Small intestine (tissue), 7 donors: ENCODE measurements around the gene CACNG8. TPM values are rescaled to one million over a fixed set of nuclear protein-coding genes. Genes with fewer than 3 reads are reported as not detected.
"Not testable (repeated sequence)": the region's sequence is repeated elsewhere in the genome, so short reads cannot be mapped to it uniquely, and the experiment has no call there.

Source experiments
- DNase-seq, 2 donors: peaks; one replicate each; pipeline versions ENCODE4 v3.0.0 to v3.0.0-alpha.2; 2013
- FAIRE-seq: peaks from 2 replicates; lab custom pipeline; 2012; peaks lifted over from hg19 to GRCh38; lab: Jason Lieb, UNC
- H3K27ac ChIP-seq, 3 donors: one replicate each; pipeline ENCODE4 v1.5.1; 2013; ENCODE audit warnings: low read length in 2 of 3, mild to moderate bottlenecking in 2 of 3, control low read depth in 1 of 3, inconsistent platforms in 1 of 3, low read depth in 1 of 3, moderate library complexity in 1 of 3
- H3K27me3 ChIP-seq, 3 donors: one replicate each; pipeline ENCODE4 v1.6.1; 2013; ENCODE audit warnings: low read length in 3 of 3, inconsistent platforms in 1 of 3; ENCODE audit not compliant: control insufficient read depth in 3 of 3, insufficient read depth in 3 of 3
- H3K36me3 ChIP-seq, 3 donors: one replicate each; pipeline ENCODE4 v1.6.1; 2013; ENCODE audit warnings: low read length in 3 of 3, inconsistent platforms in 1 of 3, low read depth in 1 of 3, mild to moderate bottlenecking in 1 of 3, moderate library complexity in 1 of 3; ENCODE audit not compliant: control insufficient read depth in 3 of 3, insufficient read depth in 2 of 3
- H3K4me1 ChIP-seq, 3 donors: one replicate each; pipeline ENCODE4 v1.6.1; 2013; ENCODE audit warnings: low read length in 2 of 3, inconsistent platforms in 1 of 3, low read depth in 1 of 3, mild to moderate bottlenecking in 1 of 3, moderate library complexity in 1 of 3; ENCODE audit not compliant: control insufficient read depth in 3 of 3, insufficient read depth in 2 of 3
- H3K4me3 ChIP-seq, 3 donors: one replicate each; pipeline ENCODE4 v1.5.1; 2013; ENCODE audit warnings: low read length in 3 of 3, control low read depth in 1 of 3, inconsistent platforms in 1 of 3, low read depth in 1 of 3, mild to moderate bottlenecking in 1 of 3, moderate library complexity in 1 of 3
- H3K9me3 ChIP-seq, 2 donors: one replicate each; pipeline ENCODE4 v1.6.1; 2013; ENCODE audit warnings: low read depth in 1 of 2, low read length in 1 of 2; ENCODE audit not compliant: control insufficient read depth in 2 of 2, insufficient read depth in 1 of 2
- WGBS, 3 donors: extraction: QIAGEN DNeasy Blood & Tissue Kit; methylation state at CpG; one replicate each; pipeline ENCODE4 v1.1.7; 2013; 5-methylcytosine and 5-hydroxymethylcytosine counted together
- polyA plus RNA-seq, 4 donors: library from polyadenylated mRNA; stranded (reverse) in 3 of 4; unstranded in 1 of 4; fragments of 200-250 nt in 3 of 4; fragments of 120-200 nt in 1 of 4; gene quantifications; one replicate each; pipeline versions ENCODE4 v1.2.1 to v1.2.3, GENCODE V29; 2013
- donor health status: healthy with polysubstance abuse.
- donor health status: control.
- donor health status: control.
- donor health status: Bipolar disorder and iron deficiency.
- donor health status: healthy.

The CACNG8 gene
- polyA plus RNA-seq, 4 donors = 0.03 to 0.12 TPM; not detected in 2

DNA sequence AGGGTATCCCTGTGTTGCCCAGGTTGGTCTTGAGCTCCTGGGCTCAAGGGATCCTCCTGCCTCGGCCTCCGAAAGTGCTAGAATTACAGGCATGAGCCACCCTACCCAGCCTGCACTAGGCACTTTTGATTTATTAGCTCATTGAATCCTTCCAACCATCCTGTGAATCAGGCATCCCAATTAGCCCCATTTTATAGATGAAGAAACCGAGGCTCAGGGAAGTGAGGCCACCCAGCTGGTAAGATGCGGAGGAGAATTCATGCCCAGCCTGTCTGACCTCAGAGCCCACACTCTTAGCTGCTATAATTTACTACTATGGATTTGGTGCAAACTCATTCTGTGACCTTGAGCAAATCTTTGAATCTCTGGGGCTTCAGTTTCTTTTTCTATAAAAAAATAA is 17.8 kb upstream of the CACNG8 start:
- Histone ChIP-seq H3K4me3 (no peak overlapping the region), H3K36me3 (no peaks in the 10 kb centered on the region), H3K27ac (no peak overlapping the region), H3K4me1 (no peaks in the 10 kb centered on the region), H3K27me3 (peaks cover 0 to 31% (median 24%) of the 10 kb centered on the region in 3 donors), H3K9me3 (no peaks in the 10 kb centered on the region)
- FAIRE-seq (no peak), DNase-seq (no peak)
- WGBS, 3 donors = 86 to 93% (median 88%) methylated on average over 4 of the region's 4 CpGs

DNA sequence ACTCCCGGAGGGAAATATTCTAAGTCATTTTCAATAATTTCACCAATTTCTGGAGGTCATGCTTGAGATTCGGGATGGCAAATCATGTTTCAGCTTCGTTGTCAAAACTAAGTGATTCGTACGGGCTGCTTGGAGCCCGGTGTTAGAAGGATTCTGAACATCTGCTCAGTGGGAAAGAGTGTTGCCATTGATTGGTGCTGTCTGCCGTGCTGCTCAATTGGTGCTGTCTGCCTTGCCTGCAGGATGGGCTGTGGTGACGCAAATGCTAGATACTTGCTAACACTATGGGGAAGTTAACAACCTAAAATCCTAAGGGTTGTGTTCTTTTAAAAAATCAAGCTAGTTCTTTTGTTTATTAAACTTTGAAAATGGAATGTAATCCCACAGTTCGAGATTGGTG is 17.3 kb upstream of the CACNG8 start:
- Histone ChIP-seq H3K27me3 (peaks cover 0 to 29% (median 21%) of the 10 kb centered on the region in 3 donors), H3K27ac (no peak overlapping the region), H3K4me1 (no peaks in the 10 kb centered on the region), H3K36me3 (no peaks in the 10 kb centered on the region), H3K4me3 (no peak overlapping the region), H3K9me3 (no peaks in the 10 kb centered on the region)
- WGBS, 3 donors = 42 to 51% (median 46%) methylated on average over 9 of the region's 9 CpGs
- DNase-seq (no peak), FAIRE-seq (no peak)

DNA sequence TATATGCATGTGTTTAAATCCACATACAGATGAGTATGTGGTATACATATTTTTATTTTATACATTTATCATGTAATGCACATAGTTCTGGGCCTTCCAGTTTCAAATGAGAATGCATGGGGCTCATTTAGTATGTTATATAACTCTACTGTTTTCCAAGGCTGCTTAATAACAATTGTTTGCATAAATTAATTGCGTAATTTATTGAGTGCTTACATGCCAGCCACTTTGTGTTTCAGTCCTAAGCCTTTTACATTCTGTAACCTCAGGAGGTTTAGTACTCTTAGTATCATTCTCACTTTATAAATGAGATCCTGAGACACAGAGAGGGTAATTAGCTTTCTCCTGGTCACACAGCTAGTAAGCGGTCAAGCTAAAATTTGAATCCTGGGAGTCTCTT is 16.7 kb upstream of the CACNG8 start:
- Histone ChIP-seq H3K9me3 (no peaks in the 10 kb centered on the region), H3K4me3 (no peak overlapping the region), H3K4me1 (no peaks in the 10 kb centered on the region), H3K27me3 (peaks cover 0 to 29% (median 19%) of the 10 kb centered on the region in 3 donors), H3K36me3 (no peaks in the 10 kb centered on the region), H3K27ac (no peak overlapping the region)
- DNase-seq = no peak
- WGBS, 3 donors = 86 to 98% (median 94%) methylated on average over 2 of the region's 2 CpGs
- FAIRE-seq = no peak

DNA sequence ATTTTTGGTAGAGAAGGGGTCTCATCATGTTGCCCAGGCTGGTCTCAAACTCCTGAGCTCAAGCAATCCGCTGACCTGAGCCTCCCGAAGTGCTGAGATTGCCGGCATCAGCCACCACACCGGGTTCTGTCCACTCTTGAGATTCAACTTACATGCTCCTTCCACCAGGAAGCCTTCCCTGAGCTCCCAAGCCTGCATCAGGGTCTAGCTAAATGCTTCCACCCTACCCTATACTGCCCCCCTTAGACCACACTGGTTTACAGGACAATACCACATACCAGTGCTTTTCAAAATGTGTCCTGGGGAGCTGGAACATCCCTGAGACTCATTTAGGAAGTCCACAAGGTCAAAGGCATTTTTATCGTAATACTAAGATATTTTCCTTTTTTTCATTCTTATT is 15.1 kb upstream of the CACNG8 start:
- DNase-seq (no peak), FAIRE-seq (no peak)
- Histone ChIP-seq H3K9me3 (no peaks in the 10 kb centered on the region), H3K4me1 (no peaks in the 10 kb centered on the region), H3K27ac (no peak overlapping the region), H3K4me3 (no peak overlapping the region), H3K27me3 (peaks cover 0 to 17% (median 8%) of the 10 kb centered on the region in 3 donors), H3K36me3 (no peaks in the 10 kb centered on the region)
- 65 to 84% (median 71%) methylated on average over 5 of the region's 5 CpGs for WGBS, 3 donors

DNA sequence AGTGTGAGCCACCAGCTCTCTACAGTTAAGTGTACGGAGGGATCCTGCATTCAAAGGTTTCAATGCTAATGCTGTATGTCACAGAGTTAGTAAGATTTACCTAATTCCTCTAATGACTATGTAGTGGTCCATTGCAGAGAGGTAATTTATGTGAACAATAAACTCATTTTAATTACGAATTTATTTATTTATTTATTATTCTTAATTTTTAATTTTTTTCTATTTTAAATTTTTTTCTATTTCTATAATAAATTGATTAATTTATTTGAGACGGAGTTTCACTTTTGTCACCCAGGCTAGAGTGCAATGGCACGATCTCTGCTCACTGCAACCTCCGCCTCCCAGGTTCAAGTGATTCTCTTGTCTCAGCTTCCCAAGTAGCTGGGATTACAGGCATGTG is 14.1 kb upstream of the CACNG8 start:
- H3K27me3 ChIP-seq = peaks cover 0 to 11% (median 2%) of the 10 kb centered on the region in 3 donors
- not testable (repeated sequence) for H3K4me1 ChIP-seq, H3K36me3 ChIP-seq, FAIRE-seq, H3K4me3 ChIP-seq, H3K9me3 ChIP-seq, H3K27ac ChIP-seq, DNase-seq
- WGBS, 3 donors = 77 to 89% (median 78%) methylated on average over 5 of the region's 5 CpGs

DNA sequence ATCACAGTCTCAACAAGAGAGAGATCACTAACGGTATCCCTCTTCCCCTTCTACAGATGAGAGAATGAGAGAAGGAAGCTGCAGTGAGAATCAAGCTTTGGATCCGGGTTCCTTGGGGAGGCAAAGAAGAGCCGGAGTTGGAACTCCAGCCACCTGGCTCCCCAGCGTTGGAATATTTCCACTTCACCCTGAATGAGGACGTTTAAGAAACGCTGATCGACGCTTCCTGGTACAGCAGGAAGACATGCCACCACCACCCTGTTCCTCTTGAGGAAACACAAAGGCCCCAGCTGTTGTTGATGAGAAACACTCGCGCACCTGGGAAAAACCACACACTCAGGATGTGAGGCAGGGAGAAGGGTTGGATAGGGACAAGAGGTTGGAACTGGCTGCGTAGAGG is 11.3 kb upstream of the CACNG8 start:
- 40 to 59% (median 46%) methylated on average over 11 of the region's 11 CpGs for WGBS, 3 donors
- FAIRE-seq (no peak), DNase-seq (no peak)

DNA sequence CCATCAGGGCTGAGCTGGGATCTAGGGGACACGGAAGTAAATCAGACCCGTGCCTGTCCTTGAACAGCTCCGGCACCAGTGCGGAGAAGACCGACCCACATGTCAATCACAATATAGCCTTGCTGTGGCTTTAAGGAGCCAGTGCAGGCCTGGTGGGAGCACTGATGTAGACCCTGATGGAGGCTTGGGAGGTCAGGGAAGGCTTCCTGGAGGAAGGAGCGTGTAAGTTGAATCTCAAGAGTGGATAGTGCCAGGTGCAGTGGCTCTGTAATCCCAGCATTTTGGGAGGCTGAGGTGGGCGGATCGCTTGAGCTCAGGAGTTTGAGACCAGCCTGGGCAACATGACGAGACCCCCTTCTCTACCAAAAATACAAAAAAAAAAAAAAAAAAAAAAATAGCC is 10.8 kb upstream of the CACNG8 start:
- no peaks in the 10 kb centered on the region for H3K4me1 ChIP-seq
- H3K36me3 ChIP-seq = no peaks in the 10 kb centered on the region
- H3K27ac ChIP-seq = no peak overlapping the region
- 78 to 84% (median 83%) methylated on average over 9 of the region's 9 CpGs for WGBS, 3 donors
- DNase-seq (no peak), FAIRE-seq (no peak)
- no peaks in the 10 kb centered on the region for H3K9me3 ChIP-seq
- peaks cover 0 to 4% (median 3%) of the 10 kb centered on the region in 3 donors for H3K27me3 ChIP-seq
- no peak overlapping the region for H3K4me3 ChIP-seq

More for the DNA sequence above, 11.3 kb upstream of the CACNG8 start:
- Histone ChIP-seq H3K36me3 (no peaks in the 10 kb centered on the region), H3K9me3 (no peaks in the 10 kb centered on the region), H3K4me3 (no peak overlapping the region), H3K4me1 (no peaks in the 10 kb centered on the region), H3K27me3 (peaks cover 0 to 3% (median 2%) of the 10 kb centered on the region in 3 donors), H3K27ac (no peak overlapping the region)

DNA sequence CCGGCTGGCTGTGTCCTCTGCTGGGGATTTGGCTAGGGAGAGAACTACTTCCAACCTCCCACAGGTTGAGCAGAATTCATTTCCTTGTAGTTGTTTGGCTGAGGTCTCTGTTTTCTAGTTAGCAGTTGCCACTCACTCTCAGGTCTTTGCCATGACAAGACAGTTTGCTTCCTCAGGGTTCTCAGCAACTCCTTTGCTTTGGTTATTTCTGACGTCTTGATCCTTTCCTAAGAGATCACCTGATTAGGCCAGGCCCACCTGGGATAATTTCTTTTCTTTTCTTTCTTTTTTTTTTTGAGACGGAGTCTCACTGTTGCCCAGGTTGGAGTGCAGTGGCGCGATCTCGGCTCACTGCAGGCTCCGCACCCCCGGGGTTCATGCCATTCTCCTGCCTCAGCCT is 9.4 kb upstream of the CACNG8 start:
- FAIRE-seq (no peak), DNase-seq (no peak)
- H3K9me3 ChIP-seq = no peaks in the 10 kb centered on the region
- no peak overlapping the region for H3K27ac ChIP-seq
- H3K36me3 ChIP-seq = no peaks in the 10 kb centered on the region
- no peak overlapping the region for H3K4me3 ChIP-seq
- no peaks in the 10 kb centered on the region for H3K4me1 ChIP-seq
- WGBS, 3 donors = 92 to 93% (median 92%) methylated on average over 8 of the region's 8 CpGs
- peaks cover 0 to 15% (median 9%) of the 10 kb centered on the region in 3 donors for H3K27me3 ChIP-seq
